H1 (cell line): ENCODE results near the gene DYSF. TPM values are rescaled to one million over a fixed set of nuclear protein-coding genes. Genes with fewer than 3 reads are reported as not detected.

Experiments
- polyA plus RNA-seq, 7 experiments: library from polyadenylated mRNA; depleted of rRNA in 3 of 7; stranded (reverse) in 5 of 7; unstranded in 2 of 7; fragments of >200 nt in 5 of 7; fragments of 200-250 nt in 2 of 7; gene quantifications; 1 replicate in 5 of 7; 2 replicates in 1 of 7; 4 replicates in 1 of 7; pipeline versions ENCODE4 v1.2.1 to v1.2.3, GENCODE V29; 2011 to 2013; ENCODE audit warnings: missing spikeins in 2 of 7, mixed read lengths in 2 of 7
- total RNA-seq: library from RNA; stranded (reverse); fragmentation: NEBNext Ultra II Directional; extraction: Animal tissue kit (Norgen Biotek cat#: 25700); gene quantifications from 2 replicates; pipeline ENCODE4 v1.2.1, GENCODE V29; 2021

Gene DYSF
- total and polyA plus RNA-seq, 2 of the 8 experiments (the other 6 are each of a cell fraction or from before 2014, with no cell fraction given): 5.8 to 7.1 TPM

Other genes starting within 250 kb of the DYSF start
- gene PAIP2B, start 226.5 kb upstream of the DYSF start, total RNA-seq: 30.4 and 31.3 TPM in 2 replicates
- gene PAIP2B, start 226.5 kb upstream of the DYSF start, polyA plus RNA-seq (2011; rRNA removed): 5.7 and 8.4 TPM in 2 replicates
- gene ZNF638, start 121.8 kb upstream of the DYSF start, total RNA-seq: 143 and 144 TPM in 2 replicates
- gene ZNF638, start 121.8 kb upstream of the DYSF start, polyA plus RNA-seq (2011; rRNA removed): 29.1 and 45.3 TPM in 2 replicates